Inferior parietal cortex (tissue), 1 donor: Measurements from ENCODE around the gene DYRK2.
"Not testable (repeated sequence)": the region's sequence is repeated elsewhere in the genome, so short reads cannot be mapped to it uniquely, and the experiment has no call there.

Source experiments
- DNase-seq: peaks from one replicate; pipeline ENCODE4 v3.0.0-alpha.2; 2016; ENCODE audit errors: extremely low spot score

The DYRK2 gene

GRCh38 chr12:67671419-67671818 lies 22.9 kb downstream of the DYRK2 start:
- DNase-seq = no peak

GRCh38 chr12:67671892-67672291 lies 23.3 kb downstream of the DYRK2 start:
- no peak for DNase-seq

- DNase-seq = not testable (repeated sequence)
Observed at GRCh38 chr12:67672507-67672906, 24.0 kb downstream of the DYRK2 start.

GRCh38 chr12:67673509-67673908 lies 25.0 kb downstream of the DYRK2 start:
- not testable (repeated sequence) for DNase-seq

- no peak for DNase-seq
Observed at GRCh38 chr12:67674417-67674816, 25.9 kb downstream of the DYRK2 start.

GRCh38 chr12:67676624-67677023 lies 28.1 kb downstream of the DYRK2 start:
- DNase-seq = no peak

GRCh38 chr12:67677166-67677565 lies 28.6 kb downstream of the DYRK2 start:
- DNase-seq = no peak

GRCh38 chr12:67681105-67681778 lies 32.7 kb downstream of the DYRK2 start:
- DNase-seq = peak; percentile 48

- DNase-seq = no peak
Observed at GRCh38 chr12:67681941-67682620, 33.5 kb downstream of the DYRK2 start.

GRCh38 chr12:67689385-67689784 lies 40.8 kb downstream of the DYRK2 start:
- no peak for DNase-seq

GRCh38 chr12:67690656-67691055 lies 42.1 kb downstream of the DYRK2 start:
- no peak for DNase-seq

GRCh38 chr12:67691220-67691619 lies 42.7 kb downstream of the DYRK2 start:
- no peak for DNase-seq

GRCh38 chr12:67692135-67692534 lies 43.6 kb downstream of the DYRK2 start:
- DNase-seq = no peak

- no peak for DNase-seq
Observed at GRCh38 chr12:67692966-67693365, 44.4 kb downstream of the DYRK2 start.

GRCh38 chr12:67693894-67694293 lies 45.3 kb downstream of the DYRK2 start:
- no peak for DNase-seq

GRCh38 chr12:67694306-67694900 lies 45.9 kb downstream of the DYRK2 start:
- no peak for DNase-seq

- DNase-seq = no peak
Observed at GRCh38 chr12:67695974-67696373, 47.4 kb downstream of the DYRK2 start.

GRCh38 chr12:67697443-67697842 lies 48.9 kb downstream of the DYRK2 start:
- DNase-seq = no peak

- no peak for DNase-seq
Observed at GRCh38 chr12:67697967-67698366, 49.4 kb downstream of the DYRK2 start.

- peak; percentile 10 for DNase-seq
Observed at GRCh38 chr12:67698672-67699581, 50.4 kb downstream of the DYRK2 start.

- DNase-seq = no peak
Observed at GRCh38 chr12:67701121-67701520, 52.6 kb downstream of the DYRK2 start.

GRCh38 chr12:67702136-67702535 lies 53.6 kb downstream of the DYRK2 start:
- DNase-seq = no peak
